AG04449 (cell line): Measurements from ENCODE around the gene TBC1D17.

Experiments used
- CTCF ChIA-PET: fragments of 350-600 bp; formaldehyde crosslinking; extraction: SDS; loops from one replicate; lab custom pipeline; 2021; ENCODE audit warnings: antibody characterized with exemption; lab: Yijun Ruan, JAX
- POLR2A ChIA-PET: fragments of 400-600, 350-600 bp; formaldehyde crosslinking; extraction: SDS; loops from one replicate; lab custom pipeline; 2020; ENCODE audit warnings: antibody characterized with exemption, inconsistent platforms; lab: Yijun Ruan, JAX
- DNase-seq: peaks from one replicate; pipeline ENCODE4 v3.0.0-alpha.2; 2010; ENCODE audit warnings: low read depth, low spot score
- H3K4me3 ChIP-seq: 2 replicates; pipeline ENCODE4 v1.5.1; 2011; ENCODE audit warnings: low read depth, mild to moderate bottlenecking, control low read depth, low read length
- CTCF ChIP-seq: IDR thresholded peaks from one replicate; pipeline ENCODE4 v1.5.1; 2011; ENCODE audit warnings: mild to moderate bottlenecking, moderate library complexity, low read length, control low read depth, inconsistent platforms; ENCODE audit not compliant: insufficient read depth; ENCODE audit errors: missing control alignments

The TBC1D17 gene

GRCh38 chr19:49908480-49909420 is 31.2 kb downstream of the TBC1D17 start:
- H3K4me3 ChIP-seq = no peak overlapping the region
- no peak for TF ChIP-seq CTCF
- DNase-seq = no peak
- ChIA-PET CTCF (no interaction called here), POLR2A (interaction anchor here (1.1 kb wide), 1 partner anchor 10 kb away, joined by 4 read pairs; no protein-coding TSS in a partner anchor)

GRCh38 chr19:49910179-49910578 is 32.7 kb downstream of the TBC1D17 start:
- ChIA-PET POLR2A (interaction anchor here (1.0 kb wide), 1 partner anchor 19 kb away, joined by 4 read pairs; the partner anchor contains the start of genes ATF5 and NUP62), CTCF (no interaction called here)
- H3K4me3 ChIP-seq = no peak overlapping the region
- no peak for TF ChIP-seq CTCF
- DNase-seq = no peak

- H3K4me3 ChIP-seq = no peak overlapping the region
- ChIA-PET CTCF (interaction anchor here (1.0 to 1.5 kb wide), 4 partner anchors 16 to 72 kb away, joined by 3 to 7 read pairs (median 4); no protein-coding TSS in a partner anchor), POLR2A (no interaction called here)
- TF ChIP-seq CTCF = no peak
- no peak for DNase-seq
These were observed 34.1 kb downstream of the TBC1D17 start for GRCh38 chr19:49911381-49912145.

- H3K4me3 ChIP-seq = no peak overlapping the region
- POLR2A ChIA-PET = interaction anchor here (0.8 kb wide), 1 partner anchor 32 kb away, joined by 4 read pairs; no protein-coding TSS in a partner anchor
- no peak for TF ChIP-seq CTCF
- CTCF ChIA-PET = interaction anchor here (1.4 to 1.5 kb wide), 2 partner anchors 23 to 70 kb away, joined by 3 read pairs; no protein-coding TSS in a partner anchor
- no peak for DNase-seq
These were observed 35.6 kb downstream of the TBC1D17 start for GRCh38 chr19:49912965-49913685.

GRCh38 chr19:49913720-49914119 is 36.2 kb downstream of the TBC1D17 start:
- CTCF ChIA-PET = no interaction called here
- no peak for TF ChIP-seq CTCF
- POLR2A ChIA-PET = no interaction called here

More at GRCh38 chr19:49913720-49914119, 36.2 kb downstream of the TBC1D17 start:
- H3K4me3 ChIP-seq = no peak overlapping the region
- DNase-seq = no peak
